H1 (cell line): ENCODE results near the gene COX6A1. TPM values are rescaled to one million over a fixed set of nuclear protein-coding genes. Genes with fewer than 3 reads are reported as not detected.

Experiments used
- CHD7 ChIP-seq: fragments of 300-600 bp; sonication (generic); IDR thresholded peaks from 2 replicates; pipeline ENCODE4 v1.7.1; 2012; ENCODE audit warnings: low read length, moderate library complexity, mild to moderate bottlenecking, inconsistent platforms; ENCODE audit not compliant: insufficient replicate concordance
- RBBP5 ChIP-seq: IDR thresholded peaks from 2 replicates; pipeline ENCODE4 v1.7.1; 2012; ENCODE audit warnings: low read depth, mild to moderate bottlenecking, inconsistent platforms, low read length, moderate library complexity, borderline replicate concordance
- SUZ12 ChIP-seq: fragments of 200-600 bp; sonication (generic); IDR thresholded peaks from 2 replicates; pipeline ENCODE4 v1.6.1; 2012; ENCODE audit warnings: mild to moderate bottlenecking, inconsistent platforms, low read length, moderate library complexity, mixed read lengths
- polyA plus RNA-seq, 7 experiments: library from polyadenylated mRNA; depleted of rRNA in 3 of 7; stranded (reverse) in 5 of 7; unstranded in 2 of 7; fragments of >200 nt in 5 of 7; fragments of 200-250 nt in 2 of 7; gene quantifications; 1 replicate in 5 of 7; 2 replicates in 1 of 7; 4 replicates in 1 of 7; pipeline versions ENCODE4 v1.2.1 to v1.2.3, GENCODE V29; 2011 to 2013; ENCODE audit warnings: missing spikeins in 2 of 7, mixed read lengths in 2 of 7
- total RNA-seq: library from RNA; stranded (reverse); fragmentation: NEBNext Ultra II Directional; extraction: Animal tissue kit (Norgen Biotek cat#: 25700); gene quantifications from 2 replicates; pipeline ENCODE4 v1.2.1, GENCODE V29; 2021

Gene COX6A1
- total and polyA plus RNA-seq, 2 of the 8 experiments (the other 6 are each of a cell fraction or from before 2014, with no cell fraction given): 437 to 2,792 TPM

GRCh38 chr12:120474616-120474960 is 36.7 kb downstream of the COX6A1 start (continued):
- TF ChIP-seq CHD7 (no peak), RBBP5 (no peak), SUZ12 (no peak)
